ENCODE results near the gene IL1B. TPM values are rescaled to one million over a fixed set of nuclear protein-coding genes. Genes with fewer than 3 reads are reported as not detected.

The IL1B gene
- total and polyA plus RNA-seq, 8 donors = 0.32 to 3.9 (median 1.1) TPM

GRCh38 chr2:112794841-112795240 is 41.7 kb downstream of the IL1B start:
- ATAC-seq (peak in 2 of 4 donors; percentile 35 to 37), FAIRE-seq (no peak), DNase-seq (no peak)
- no peak for TF ChIP-seq CTCF (IDR thresholded peaks at IDR 0.05)
- H3K9me3 ChIP-seq = no peaks in the 10 kb centered on the region
- intact Hi-C loops (cut with DNase I) = no loop called here
- WGBS, 2 donors = 22% methylated on average over 3 of the region's 3 CpGs
- H3K27me3 ChIP-seq = no peaks in the 10 kb centered on the region
- no peak overlapping the region for H3K4me3 ChIP-seq
- H3K36me3 ChIP-seq = no peaks in the 10 kb centered on the region
- peak overlapping the region in 1 of 4 donors; percentile 15 for H3K27ac ChIP-seq
- H3K4me1 ChIP-seq = peaks cover 0 to 12% (median 5%) of the 10 kb centered on the region in 3 donors

GRCh38 chr2:112794131-112794733 is 42.3 kb downstream of the IL1B start:
- ATAC-seq (peak; percentile 77 to 88 (median 82)), FAIRE-seq (no peak), DNase-seq (peak in 3 of 6 donors; percentile 22 to 52 (median 33))
- Histone ChIP-seq H3K4me3 (no peak overlapping the region), H3K9me3 (no peaks in the 10 kb centered on the region), H3K27ac (peak overlapping the region in 2 of 4 donors; percentile 50 to 52), H3K27me3 (no peaks in the 10 kb centered on the region), H3K4me1 (peaks cover 0 to 12% (median 5%) of the 10 kb centered on the region in 3 donors), H3K36me3 (no peaks in the 10 kb centered on the region)
- intact Hi-C loops (cut with DNase I) = no loop called here
- 40 to 50% methylated on average over 5 of the region's 5 CpGs for WGBS, 2 donors
- no peak for TF ChIP-seq CTCF (IDR thresholded peaks at IDR 0.05)

- intact Hi-C loops (cut with DNase I) = no loop called here
- no peak for FAIRE-seq
- Histone ChIP-seq H3K4me1 (peaks cover 0 to 12% (median 5%) of the 10 kb centered on the region in 3 donors), H3K27me3 (no peaks in the 10 kb centered on the region), H3K4me3 (no peak overlapping the region), H3K36me3 (no peaks in the 10 kb centered on the region), H3K9me3 (no peaks in the 10 kb centered on the region), H3K27ac (peak overlapping the region in 2 of 4 donors; percentile 50 to 52)
- no peak for DNase-seq
- peak in 2 of 4 donors; percentile 47 for ATAC-seq
- TF ChIP-seq CTCF (IDR thresholded peaks at IDR 0.05) = no peak
- WGBS, 2 donors = 72 to 80% methylated on average over 3 of the region's 3 CpGs
Measured at GRCh38 chr2:112793449-112793978, 43.1 kb downstream of the IL1B start.

- H3K4me1 ChIP-seq = peaks cover 0 to 12% (median 5%) of the 10 kb centered on the region in 3 donors
- H3K27me3 ChIP-seq = no peaks in the 10 kb centered on the region
- ATAC-seq (no peak), DNase-seq (no peak), FAIRE-seq (no peak)
- no peak for TF ChIP-seq CTCF (IDR thresholded peaks at IDR 0.05)
- no peak overlapping the region for H3K4me3 ChIP-seq
- H3K36me3 ChIP-seq = no peaks in the 10 kb centered on the region
- intact Hi-C loops (cut with DNase I) = no loop called here
- no peaks in the 10 kb centered on the region for H3K9me3 ChIP-seq
- 77 to 78% methylated on average over 5 of the region's 5 CpGs for WGBS, 2 donors
- H3K27ac ChIP-seq = no peak overlapping the region
Measured at GRCh38 chr2:112792419-112792818, 44.2 kb downstream of the IL1B start.

- peaks cover 0 to 12% (median 5%) of the 10 kb centered on the region in 3 donors for H3K4me1 ChIP-seq
- FAIRE-seq (no peak), DNase-seq (no peak), ATAC-seq (no peak)
- no peak for TF ChIP-seq CTCF (IDR thresholded peaks at IDR 0.05)
- no peak overlapping the region for H3K4me3 ChIP-seq
- no peaks in the 10 kb centered on the region for H3K27me3 ChIP-seq
- no peak overlapping the region for H3K27ac ChIP-seq
- 91 to 95% methylated on average over 3 of the region's 3 CpGs for WGBS, 2 donors
- no peaks in the 10 kb centered on the region for H3K9me3 ChIP-seq
- intact Hi-C loops (cut with DNase I) = no loop called here
- no peaks in the 10 kb centered on the region for H3K36me3 ChIP-seq
Measured at GRCh38 chr2:112791693-112792230, 44.8 kb downstream of the IL1B start.
